GF-D8 (cell line): ENCODE data around the gene AGXT.
"Not testable (repeated sequence)": the region's sequence is repeated elsewhere in the genome, so short reads cannot be mapped to it uniquely, and the experiment has no call there.

Experiments used
- DNase-seq: peaks from one replicate; lab custom pipeline; 2025; lab: John Stamatoyannopoulos, UW

The AGXT gene

GRCh38 chr2:240839152-240840143 lies 29.2 kb upstream of the AGXT start:
- no peak for DNase-seq

GRCh38 chr2:240840435-240841060 lies 28.1 kb upstream of the AGXT start:
- DNase-seq = no peak

- DNase-seq = not testable (repeated sequence)
These were observed 22.3 kb upstream of the AGXT start for GRCh38 chr2:240846309-240846708.

GRCh38 chr2:240846873-240847595 lies 21.6 kb upstream of the AGXT start:
- DNase-seq = no peak

DNA sequence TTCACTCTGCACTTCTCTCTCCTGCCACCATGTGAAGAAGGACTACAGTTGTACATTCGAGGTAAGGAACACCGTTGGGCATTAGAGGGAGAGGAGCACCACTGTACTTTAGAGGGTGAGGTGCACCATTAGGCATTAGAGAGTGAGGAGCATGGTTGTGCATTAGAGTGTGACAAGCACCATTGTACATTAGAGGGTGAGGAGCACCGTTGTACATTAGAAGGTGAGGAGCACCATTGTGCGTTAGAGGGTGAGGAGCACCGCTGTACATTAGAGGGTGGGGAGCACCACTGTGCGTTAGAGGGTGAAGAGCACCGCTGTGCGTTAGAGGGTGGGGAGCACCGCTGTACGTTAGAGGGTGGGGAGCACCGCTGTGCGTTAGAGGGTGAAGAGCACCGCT lies 20.8 kb upstream of the AGXT start:
- no peak for DNase-seq

DNA sequence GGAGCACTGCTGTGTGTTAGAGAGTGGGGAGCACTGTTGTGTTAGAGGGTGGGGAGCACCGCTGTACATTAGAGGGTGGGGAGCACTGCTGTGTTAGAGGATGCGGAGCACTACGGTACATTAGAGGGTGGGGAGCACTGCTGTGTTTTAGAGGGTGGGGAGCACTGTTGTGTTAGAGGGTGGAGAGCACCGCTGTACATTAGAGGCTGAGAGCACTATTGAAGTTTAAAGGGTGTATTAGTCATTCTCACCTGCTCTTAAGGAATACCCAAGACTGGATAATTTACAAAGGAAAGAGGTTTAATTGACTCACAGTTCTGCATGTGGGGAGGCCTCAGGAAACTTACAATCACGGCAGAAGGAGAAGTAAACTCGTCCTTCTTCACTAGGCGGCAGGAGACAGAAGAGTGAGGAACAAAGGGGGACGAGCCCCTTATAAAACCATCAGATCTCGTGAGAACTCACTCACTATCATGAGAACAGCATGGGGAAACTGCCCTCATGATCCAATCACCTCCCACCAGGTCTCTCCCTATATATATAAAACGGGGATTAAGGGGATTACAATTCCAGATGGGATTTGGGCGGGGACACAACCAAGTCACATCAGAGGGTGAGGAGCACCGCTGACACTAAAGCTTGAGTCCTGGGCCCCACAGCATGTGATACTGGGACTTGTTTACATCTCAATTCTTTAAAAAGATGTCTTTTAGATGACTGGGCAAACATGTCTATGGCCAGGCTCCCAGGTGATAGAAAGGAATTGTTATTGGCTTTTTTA lies 19.5 kb upstream of the AGXT start:
- no peak for DNase-seq

- DNase-seq = no peak
These were observed 18.6 kb upstream of the AGXT start for GRCh38 chr2:240850026-240850425.

DNA sequence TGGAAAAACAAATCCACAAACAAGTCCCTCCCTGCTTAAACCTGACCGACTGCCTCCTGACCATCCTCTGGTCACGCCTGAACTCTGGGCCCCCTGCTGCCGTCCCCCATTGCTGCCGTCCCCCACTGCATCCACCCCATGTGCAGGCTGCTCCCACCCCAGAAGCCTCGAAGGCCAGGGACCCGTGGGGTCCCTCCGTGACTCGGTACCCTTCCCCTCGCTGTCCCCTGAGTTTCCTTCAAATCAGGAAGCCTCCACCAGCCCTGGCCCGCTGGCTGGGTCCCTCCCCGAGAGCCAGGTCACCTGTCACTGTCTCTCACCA lies 17.9 kb upstream of the AGXT start:
- DNase-seq = no peak

DNA sequence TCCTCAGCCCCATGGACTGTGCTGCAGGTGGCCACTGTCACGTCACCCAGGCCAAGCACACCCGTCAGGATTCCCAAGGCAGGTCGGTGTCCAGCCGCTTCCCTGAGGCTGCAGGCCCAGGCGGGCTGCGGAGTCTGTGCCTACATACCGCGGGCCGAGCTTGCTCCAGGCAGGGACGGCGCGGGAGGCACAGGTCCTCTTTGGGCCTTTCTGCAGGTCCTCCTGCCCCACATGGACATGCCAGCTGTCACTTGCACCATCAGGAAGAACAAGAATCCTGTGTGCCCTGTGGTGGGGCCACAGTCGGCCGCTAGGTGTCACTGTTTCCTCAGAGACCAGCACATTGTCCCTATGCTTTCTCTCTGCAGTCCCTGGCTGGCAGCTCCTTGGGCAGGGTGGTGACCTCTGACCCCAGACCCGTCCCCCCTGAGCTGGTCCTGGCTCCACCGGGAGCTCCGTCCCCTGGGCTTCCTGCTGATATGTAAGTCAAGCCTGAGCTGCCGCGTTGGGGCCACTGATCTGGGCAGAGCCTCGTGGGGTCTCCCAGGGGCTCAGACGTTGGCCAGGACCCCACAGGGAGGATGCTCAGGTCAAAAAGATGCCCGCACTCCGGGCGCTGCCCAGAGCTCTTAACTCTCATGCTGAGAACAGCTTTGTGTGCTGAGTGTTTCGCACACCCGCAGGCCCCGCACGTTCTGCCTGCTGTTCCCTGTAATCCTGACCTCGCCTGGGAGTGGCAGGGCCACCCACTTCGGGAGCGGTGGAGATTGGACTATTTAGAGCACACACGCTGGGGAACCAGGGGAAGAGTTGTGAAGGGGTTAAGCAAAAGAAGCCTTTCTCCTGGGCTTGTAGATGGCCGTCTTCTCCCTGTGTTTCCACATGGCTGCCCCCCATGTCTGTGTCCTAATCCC lies 17.3 kb upstream of the AGXT start:
- DNase-seq = peak; percentile 25

DNA sequence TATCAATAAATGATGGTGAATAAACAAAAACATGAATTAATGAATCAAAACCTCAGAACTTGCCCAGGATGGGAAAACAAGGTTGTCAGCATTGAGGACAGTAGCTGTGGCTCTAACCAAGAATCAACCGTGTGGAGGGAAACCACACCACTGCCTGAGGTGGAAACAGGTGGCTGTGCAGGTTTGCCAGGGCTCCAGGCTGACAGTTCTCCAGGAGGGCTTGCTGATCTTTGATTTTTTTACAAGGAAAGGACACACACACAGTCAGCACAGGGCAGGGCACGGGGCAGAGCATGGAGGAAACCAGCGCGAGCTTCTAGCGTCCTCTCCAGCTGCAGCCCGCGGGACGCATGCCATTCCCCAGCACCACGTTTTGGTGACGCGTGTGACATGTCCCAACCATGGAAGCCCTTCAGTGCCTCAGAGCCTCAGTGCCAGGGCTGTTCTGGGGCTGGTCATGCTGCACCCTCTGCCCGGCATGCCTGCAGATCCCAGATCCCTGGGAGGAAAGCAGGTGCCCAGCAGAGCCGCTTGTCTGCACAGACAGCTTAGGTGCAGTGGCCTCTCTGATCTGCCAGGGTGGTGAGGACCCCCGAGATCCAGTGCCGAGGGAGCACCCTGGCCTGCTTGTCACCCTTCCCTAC lies 15.8 kb upstream of the AGXT start:
- no peak for DNase-seq

- DNase-seq = no peak
These were observed 13.0 kb upstream of the AGXT start for GRCh38 chr2:240855670-240856069.

DNA sequence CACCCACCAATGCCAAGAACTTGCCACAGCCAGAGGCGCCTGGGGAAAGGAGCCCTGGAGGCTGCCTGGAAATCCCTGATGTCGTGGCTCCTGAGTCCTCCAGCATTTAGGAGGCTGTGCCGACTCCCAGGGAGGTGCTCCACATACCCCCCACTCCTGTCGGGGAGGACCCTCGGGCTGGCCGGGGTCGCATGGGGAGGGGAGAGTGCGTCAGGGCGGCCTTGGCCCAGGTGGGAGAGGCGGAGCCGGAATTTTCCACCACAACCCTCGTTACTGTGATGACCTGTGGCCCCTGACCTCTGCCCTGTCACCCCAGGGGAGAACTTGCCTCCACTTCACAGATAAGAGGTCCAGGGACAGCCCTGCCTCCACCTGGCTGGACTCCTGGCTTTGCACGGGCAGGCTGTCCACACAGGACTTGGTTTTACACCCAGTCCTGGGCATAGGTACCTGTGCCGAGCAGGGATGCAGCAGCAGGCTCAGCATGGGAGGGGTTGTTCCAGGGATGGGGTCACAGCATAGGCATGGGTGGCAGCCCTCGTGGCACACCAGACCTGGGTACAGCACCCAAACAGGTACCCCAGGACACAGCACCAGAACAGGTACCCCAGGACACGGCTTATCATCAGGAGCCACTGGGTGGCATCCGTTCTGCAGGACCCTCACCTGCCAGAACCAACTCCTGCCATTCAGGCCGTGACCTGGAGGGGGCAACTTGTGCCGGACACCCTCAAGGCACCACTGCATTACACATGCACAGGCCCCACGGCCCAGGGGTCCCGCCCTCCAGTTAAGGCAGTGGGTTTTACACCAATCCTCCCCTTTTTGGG lies 12.3 kb upstream of the AGXT start:
- no peak for DNase-seq

GRCh38 chr2:240857039-240858008 lies 11.3 kb upstream of the AGXT start:
- DNase-seq = no peak

DNA sequence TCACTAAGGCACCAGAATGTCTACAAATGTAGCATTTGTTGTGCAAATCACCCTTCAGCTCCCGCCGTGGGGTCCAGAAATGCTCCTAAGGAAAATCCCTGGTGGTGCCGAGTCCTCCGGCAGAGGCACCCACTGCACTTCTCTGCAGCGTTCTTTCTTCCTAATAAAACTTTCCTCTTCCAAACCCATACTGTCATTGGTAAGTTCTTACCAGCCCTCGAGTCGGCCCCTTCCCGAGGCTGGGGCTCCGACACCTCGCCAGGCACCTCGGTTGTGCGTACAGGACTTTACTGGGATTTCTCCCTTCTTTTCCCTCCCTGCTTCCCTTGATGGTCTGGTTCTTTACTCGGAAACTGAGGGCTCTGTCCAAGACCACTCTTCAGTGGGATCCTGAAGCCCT lies 10.3 kb upstream of the AGXT start:
- no peak for DNase-seq

DNA sequence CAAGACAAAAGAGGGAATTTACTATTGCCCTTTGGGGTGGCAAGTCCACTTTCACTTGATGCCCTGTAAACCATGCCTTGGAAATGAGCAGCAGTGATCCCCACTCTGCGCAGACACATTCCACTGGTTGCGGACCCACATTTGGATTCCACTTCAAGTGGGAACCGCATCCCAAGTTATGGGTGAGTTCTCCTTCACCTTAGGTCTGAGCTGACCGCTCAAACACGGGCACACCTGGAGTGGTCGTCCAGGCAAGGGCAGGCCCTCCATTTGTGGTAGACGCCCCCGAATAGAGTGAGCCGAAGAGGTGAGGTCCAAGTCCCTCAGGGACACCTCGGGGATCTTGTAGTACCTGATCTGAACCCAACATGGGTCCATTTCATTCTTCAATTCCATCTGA lies 9.8 kb upstream of the AGXT start:
- no peak for DNase-seq

GRCh38 chr2:240861547-240861946 lies 7.1 kb upstream of the AGXT start:
- no peak for DNase-seq

GRCh38 chr2:240864475-240864874 lies 4.1 kb upstream of the AGXT start:
- DNase-seq = no peak

DNA sequence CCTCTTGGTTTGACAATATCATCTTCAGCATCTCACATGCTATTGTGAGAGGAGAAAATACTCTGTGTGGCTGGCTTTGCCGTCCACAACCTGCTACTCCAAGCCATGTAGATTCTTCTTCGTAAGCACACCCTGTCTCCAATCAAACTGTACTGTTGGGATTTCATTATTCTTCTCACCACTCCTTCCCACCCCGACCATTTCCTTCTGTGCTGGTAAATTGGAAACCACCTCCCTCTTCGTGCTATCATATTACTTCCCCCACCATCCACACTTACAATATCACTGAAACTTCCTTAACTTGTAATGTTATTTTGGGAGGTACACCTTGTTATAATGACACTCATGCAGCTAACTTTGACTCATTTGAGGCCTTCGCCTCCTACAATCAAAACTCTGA lies 3.2 kb upstream of the AGXT start:
- DNase-seq = no peak
